ENCODE data around the gene ZNF620. TPM values are rescaled to one million over a fixed set of nuclear protein-coding genes. Genes with fewer than 3 reads are reported as not detected.
"Not testable (repeated sequence)": the region's sequence is repeated elsewhere in the genome, so short reads cannot be mapped to it uniquely, and the experiment has no call there.

ZNF620 gene
- total RNA-seq, 1 donor from 2014 or later: 5.5 TPM

DNA sequence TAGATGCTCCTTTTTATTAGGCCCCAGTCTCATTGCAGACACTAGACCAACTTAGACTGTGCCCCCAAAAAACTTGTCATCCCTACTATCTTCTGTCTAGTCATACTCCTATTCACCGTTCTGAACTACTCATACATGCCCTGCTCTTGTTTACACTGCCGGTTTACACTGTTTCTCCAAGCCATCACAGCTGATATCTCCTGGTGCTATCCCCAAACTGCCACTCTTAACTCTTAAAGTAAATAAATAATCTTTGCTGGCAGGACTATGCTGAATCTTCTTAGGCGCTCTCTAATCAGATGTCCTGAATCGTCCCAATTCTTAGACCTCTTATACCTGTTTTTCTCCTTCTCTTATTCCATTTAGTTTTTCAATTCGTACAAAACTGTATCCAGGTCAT is 59.8 kb downstream of the ZNF620 start:
- H3K27ac Mint-ChIP-seq; H3K4me3 Mint-ChIP-seq; DNase-seq (ENCODE audit: low spot score); H3K27me3 Mint-ChIP-seq (ENCODE audit: insufficient read depth); intact Hi-C loops (cut with micrococcal nuclease); H3K9me3 Mint-ChIP-seq; H3K36me3 Mint-ChIP-seq (ENCODE audit: low read depth); H3K4me1 Mint-ChIP-seq (ENCODE audit: low read depth): not testable (repeated sequence)

DNA sequence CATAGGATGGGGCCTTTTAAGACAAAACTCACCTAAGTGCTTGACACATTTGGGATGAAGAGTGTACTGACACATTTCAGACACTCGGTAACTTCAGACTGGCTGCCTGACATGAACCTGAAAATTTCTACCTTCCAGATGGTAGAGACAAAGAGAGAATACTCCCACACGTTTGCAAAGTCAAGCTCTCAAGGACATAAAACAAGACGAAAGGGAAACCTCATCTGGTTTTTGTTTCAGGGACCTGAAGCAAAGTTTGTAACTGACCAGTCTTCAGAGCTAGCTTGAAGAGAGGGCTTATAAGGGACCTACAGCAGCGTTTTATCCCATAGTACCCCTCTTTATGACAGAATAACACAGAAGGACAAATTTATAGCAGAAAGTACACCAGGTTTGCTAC is 60.9 kb downstream of the ZNF620 start:
- H3K9me3 Mint-ChIP-seq: no peaks in the 10 kb centered on the region

More for the DNA sequence above, 60.9 kb downstream of the ZNF620 start:
- H3K27ac Mint-ChIP-seq: no peak overlapping the region
- H3K4me1 Mint-ChIP-seq (ENCODE audit: low read depth): no peaks in the 10 kb centered on the region
- H3K36me3 Mint-ChIP-seq (ENCODE audit: low read depth): no peaks in the 10 kb centered on the region
- peaks cover 2% of the 10 kb centered on the region for H3K27me3 Mint-ChIP-seq (ENCODE audit: insufficient read depth)
- H3K4me3 Mint-ChIP-seq: no peak overlapping the region
- intact Hi-C loops (cut with micrococcal nuclease): no loop called here
- no peak for DNase-seq (ENCODE audit: low spot score)

Other genes starting within 250 kb of the ZNF620 start
- gene EIF1B, start 196.3 kb upstream of the ZNF620 start, total RNA-seq: 49.1 and 49.6 TPM in 2 replicates
- not detected in 2 replicates for gene ENTPD3, start 118.9 kb upstream of the ZNF620 start, total RNA-seq
- gene RPL14, start 48.7 kb upstream of the ZNF620 start, total RNA-seq: 2,245 and 2,326 TPM in 2 replicates
- 7.1 and 8.2 TPM in 2 replicates for gene ZNF619, start 28.9 kb upstream of the ZNF620 start, total RNA-seq
- 18.3 and 19.0 TPM in 2 replicates for gene ZNF621, start 18.9 kb downstream of the ZNF620 start, total RNA-seq

Data from activated T-helper 1 cell treated with anti-CD3 and anti-CD28 coated beads, Interleukin-12 subunit alpha, Interleukin-12 subunit beta, Interleukin-2, Interleukin-4 antibody, amounts not matched to agents 30 ng/mL and 10 ng/mL and 1 ng/mL, durations not matched to agents 14 hours and 24 hours and 36 hours (primary cell).